Measurements from ENCODE around the gene COL18A1. TPM values are rescaled to one million over a fixed set of nuclear protein-coding genes. Genes with fewer than 3 reads are reported as not detected.

Gene COL18A1
- total RNA-seq, 1 donor from 2014 or later, result 535 TPM

DNA sequence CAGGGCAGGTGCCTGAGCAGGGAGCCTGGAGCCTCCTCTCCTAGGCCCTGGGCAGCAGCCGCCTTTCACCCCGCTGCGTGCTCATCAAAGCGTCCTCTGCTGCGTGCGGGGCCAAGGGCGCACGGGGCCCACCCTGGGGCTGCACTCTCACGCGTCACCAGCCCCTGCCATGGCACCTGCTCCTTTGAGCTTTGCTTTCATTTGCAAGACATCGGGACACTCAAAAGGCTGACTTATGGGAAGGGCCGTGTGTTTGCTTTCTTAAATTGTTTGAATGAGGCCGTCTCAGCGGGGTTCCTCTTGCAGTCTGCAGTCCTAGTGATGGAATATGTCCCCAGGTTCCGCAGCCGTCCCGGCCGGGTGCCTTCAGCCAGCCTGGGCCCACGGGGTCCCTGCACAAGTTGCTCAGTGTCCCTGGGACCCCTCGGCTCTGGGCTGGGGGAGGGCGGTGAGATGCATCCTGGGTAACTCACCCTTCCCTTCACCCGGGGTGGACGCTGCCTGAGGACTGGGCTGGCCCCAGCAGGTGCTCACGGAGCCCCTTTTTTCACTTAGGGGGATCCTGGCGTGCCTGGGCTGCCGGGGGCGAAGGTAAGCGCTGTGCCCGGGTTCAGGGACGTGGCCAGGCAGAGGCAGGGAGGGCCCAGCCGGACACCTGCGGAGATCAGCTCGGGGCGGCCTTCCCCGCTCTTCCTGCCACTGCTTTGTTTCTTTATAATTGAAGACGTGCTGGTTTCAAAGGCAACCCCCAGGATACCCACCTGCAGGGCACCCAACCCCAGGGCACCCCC is 84.2 kb downstream of the COL18A1 start:
- no peak overlapping the region for H3K4me3 ChIP-seq (ENCODE audit: low read depth, low read length)
- DNase-seq (ENCODE audit: low read depth), result no peak
- TF ChIP-seq, protein P1, sequence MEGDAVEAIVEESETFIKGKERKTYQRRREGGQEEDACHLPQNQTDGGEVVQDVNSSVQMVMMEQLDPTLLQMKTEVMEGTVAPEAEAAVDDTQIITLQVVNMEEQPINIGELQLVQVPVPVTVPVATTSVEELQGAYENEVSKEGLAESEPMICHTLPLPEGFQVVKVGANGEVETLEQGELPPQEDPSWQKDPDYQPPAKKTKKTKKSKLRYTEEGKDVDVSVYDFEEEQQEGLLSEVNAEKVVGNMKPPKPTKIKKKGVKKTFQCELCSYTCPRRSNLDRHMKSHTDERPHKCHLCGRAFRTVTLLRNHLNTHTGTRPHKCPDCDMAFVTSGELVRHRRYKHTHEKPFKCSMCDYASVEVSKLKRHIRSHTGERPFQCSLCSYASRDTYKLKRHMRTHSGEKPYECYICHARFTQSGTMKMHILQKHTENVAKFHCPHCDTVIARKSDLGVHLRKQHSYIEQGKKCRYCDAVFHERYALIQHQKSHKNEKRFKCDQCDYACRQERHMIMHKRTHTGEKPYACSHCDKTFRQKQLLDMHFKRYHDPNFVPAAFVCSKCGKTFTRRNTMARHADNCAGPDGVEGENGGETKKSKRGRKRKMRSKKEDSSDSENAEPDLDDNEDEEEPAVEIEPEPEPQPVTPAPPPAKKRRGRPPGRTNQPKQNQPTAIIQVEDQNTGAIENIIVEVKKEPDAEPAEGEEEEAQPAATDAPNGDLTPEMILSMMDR (conservative IDR thresholded peaks at IDR 0.05; ENCODE audit: low read depth, low read length), result no peak

DNA sequence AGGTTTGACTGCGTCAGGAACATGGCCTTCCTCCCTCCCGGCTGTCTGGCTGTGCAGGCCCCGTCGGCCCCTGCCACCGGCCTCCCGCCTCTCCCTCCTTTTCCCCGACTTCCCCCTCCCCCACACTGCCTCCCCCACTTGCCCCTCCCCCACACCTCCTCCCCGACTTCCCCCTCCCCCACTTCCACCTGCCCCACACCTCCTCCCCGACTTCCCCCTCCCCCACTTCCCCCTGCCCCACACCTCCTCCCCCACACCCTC is 84.7 kb downstream of the COL18A1 start:
- TF ChIP-seq, protein P1 (conservative IDR thresholded peaks at IDR 0.05; ENCODE audit: low read depth, low read length), result no peak
- H3K4me3 ChIP-seq (ENCODE audit: low read depth, low read length), result no peak overlapping the region
- DNase-seq (ENCODE audit: low read depth), result no peak

DNA sequence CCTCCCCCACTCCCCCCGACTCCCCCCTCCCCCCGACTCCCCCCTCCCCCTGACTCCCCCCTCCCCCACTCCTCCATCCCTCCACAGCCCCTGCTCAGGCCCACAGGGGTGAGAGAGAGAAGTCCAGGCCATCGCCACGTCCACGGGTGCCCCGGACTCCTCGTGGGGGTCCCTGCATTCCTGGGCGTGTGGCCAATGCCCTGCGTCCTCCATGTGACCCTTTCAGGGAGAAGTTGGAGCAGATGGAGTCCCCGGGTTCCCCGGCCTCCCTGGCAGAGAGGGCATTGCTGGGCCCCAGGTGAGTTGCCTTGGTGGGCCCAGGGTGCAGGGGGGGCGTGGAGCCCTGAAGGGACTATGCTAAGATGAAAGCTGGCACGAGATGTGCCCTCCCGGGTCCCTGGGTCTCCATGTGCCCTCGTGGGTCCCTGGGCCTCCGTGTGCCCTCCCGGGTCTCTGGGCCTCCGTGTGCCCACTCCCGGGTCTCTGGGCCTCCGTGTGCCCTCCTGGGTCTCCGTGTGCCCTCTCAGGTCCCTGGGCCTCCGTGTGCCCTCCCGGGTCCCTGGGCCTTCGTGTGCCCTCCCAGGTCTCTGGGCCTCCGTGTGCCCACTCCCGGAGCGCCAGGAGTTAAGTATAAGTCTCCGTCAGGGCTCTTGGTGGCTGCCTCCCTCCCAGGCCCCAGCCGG is 85.2 kb downstream of the COL18A1 start:
- TF ChIP-seq, protein P1 (conservative IDR thresholded peaks at IDR 0.05; ENCODE audit: low read depth, low read length), result no peak
- no peak for DNase-seq (ENCODE audit: low read depth)
- no peak overlapping the region for H3K4me3 ChIP-seq (ENCODE audit: low read depth, low read length)

DNA sequence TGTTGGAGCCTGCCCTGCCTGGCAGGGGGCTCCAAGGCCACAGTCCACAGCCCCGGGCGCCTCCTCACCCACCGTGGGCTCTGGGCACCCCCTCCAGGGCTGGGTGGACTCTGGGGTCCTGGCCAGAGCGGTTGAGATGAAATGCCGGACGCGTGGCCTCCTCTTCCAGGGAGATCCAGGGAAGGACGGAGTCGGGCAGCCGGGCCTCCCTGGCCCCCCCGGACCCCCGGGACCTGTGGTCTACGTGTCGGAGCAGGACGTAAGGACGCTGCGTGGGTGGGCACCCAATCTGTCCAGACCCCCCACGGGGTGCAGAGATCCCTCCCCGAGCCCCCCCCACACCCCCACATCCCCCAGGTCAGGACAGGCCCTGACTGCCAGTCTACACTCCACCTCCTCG is 86.1 kb downstream of the COL18A1 start:
- no peak overlapping the region for H3K4me3 ChIP-seq (ENCODE audit: low read depth, low read length)
- TF ChIP-seq, protein P1 (conservative IDR thresholded peaks at IDR 0.05; ENCODE audit: low read depth, low read length), result no peak
- DNase-seq (ENCODE audit: low read depth), result no peak

DNA sequence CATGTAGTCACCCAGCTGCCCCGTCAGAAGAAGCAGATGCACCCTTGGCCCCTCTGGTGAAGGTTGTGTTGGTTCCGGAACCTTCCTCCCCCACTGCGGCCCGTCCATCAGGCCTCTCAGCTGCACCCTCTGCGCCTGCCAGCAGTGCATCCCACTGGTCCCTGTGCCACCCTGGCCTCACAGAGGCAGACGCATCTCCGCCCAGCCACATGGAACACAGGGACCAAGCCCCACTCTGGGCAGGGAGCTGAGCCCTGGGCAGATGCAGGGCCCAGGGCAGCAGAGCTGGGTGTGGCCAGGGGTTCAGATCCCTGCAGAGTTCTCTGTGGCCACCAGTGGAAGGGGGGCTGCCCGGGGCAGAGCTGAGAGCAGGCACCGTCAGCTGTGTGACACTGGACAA is 86.7 kb downstream of the COL18A1 start:
- DNase-seq (ENCODE audit: low read depth), result no peak
- no peak overlapping the region for H3K4me3 ChIP-seq (ENCODE audit: low read depth, low read length)
- TF ChIP-seq, protein P1 (conservative IDR thresholded peaks at IDR 0.05; ENCODE audit: low read depth, low read length), result no peak

DNA sequence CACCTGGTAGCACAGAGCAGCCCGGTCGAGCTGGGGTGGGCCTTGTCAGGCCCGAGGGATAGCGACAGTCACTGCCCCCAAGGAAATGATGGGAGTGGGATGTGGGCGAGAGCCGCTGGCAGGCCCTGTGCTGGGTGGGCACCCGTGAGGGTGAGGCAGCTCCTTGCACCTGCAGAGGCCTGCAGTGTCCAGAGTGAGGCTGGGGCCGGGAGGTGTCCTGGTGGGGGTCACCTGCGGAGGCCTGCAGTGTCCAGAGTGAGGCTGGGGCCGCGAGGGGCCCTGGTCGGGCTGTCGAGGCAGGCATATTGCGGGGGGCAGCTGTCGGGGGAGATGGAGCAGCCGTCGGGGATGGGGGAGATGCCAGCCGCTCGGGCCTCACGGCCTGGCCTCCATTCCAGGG is 87.8 kb downstream of the COL18A1 start:
- no peak for DNase-seq (ENCODE audit: low read depth)
- H3K4me3 ChIP-seq (ENCODE audit: low read depth, low read length), result no peak overlapping the region
- TF ChIP-seq, protein P1 (conservative IDR thresholded peaks at IDR 0.05; ENCODE audit: low read depth, low read length), result no peak

All from epithelial cell of proximal tubule (primary cell).